T-helper 2 cell treated with Interferon-gamma antibody and Interleukin-4, amounts not matched to agents 100 ng/mL and 5 ng/mL, for 36 hours (primary cell): ENCODE results near the gene RLN3. TPM values are rescaled to one million over a fixed set of nuclear protein-coding genes. Genes with fewer than 3 reads are reported as not detected.

ENCODE experiments used
- intact Hi-C: fragments of 100-400 bp; cut with micrococcal nuclease; formaldehyde crosslinking; loops from one replicate; pipeline ENCODE4 v1.15.1; 2023
- total RNA-seq: library from RNA; stranded (reverse); gene quantifications from 2 replicates; pipeline ENCODE4 v1.2.3, GENCODE V29; 2022

RLN3 gene
- total RNA-seq, 1 donor from 2014 or later: not detected

- intact Hi-C loops: no loop called here
These were observed 24.0 kb downstream of the RLN3 start for GRCh38 chr19:14051980-14052379.

DNA sequence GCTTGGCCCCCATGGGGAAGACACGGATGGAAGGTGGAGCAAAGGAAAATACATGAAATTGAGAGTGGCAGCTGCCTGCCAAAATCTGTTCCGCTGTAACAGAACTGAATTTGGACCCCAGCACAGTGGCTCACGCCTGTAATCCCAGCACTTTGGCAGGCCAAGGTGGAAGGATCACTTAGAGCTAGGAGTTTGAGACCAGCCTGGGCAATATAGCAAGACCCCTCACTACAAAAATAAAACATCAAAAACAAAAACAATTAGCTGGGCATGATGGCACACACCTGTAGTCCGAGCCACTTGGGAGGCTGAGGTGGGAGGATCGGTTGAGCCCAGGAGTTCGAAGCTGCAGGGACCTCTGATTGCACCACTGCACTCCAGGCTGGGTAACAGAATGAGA lies 24.5 kb downstream of the RLN3 start:
- intact Hi-C loops: no loop called here

GRCh38 chr19:14053032-14053431 lies 25.1 kb downstream of the RLN3 start:
- intact Hi-C loops: no loop called here

DNA sequence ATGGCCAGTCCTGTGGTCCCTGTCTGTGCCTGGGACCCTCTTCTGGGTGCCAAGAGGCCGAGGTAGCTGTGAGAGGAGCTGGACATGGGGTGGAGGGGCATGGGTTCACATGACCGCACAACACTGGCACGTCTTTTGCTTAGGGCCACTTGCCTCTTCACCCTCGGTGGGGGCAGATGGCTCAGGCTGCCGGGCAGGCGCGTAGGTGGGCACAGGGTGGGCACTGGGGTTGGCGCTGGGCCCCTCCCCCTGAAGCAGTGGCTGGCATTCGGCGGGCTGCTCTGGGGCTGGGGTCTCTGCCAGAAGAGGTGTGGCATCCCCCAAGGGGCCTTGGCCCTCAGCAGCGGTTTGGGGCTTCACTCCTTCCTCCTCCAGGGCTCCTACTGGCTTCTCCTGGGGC lies 25.6 kb downstream of the RLN3 start:
- intact Hi-C loops: no loop called here

DNA sequence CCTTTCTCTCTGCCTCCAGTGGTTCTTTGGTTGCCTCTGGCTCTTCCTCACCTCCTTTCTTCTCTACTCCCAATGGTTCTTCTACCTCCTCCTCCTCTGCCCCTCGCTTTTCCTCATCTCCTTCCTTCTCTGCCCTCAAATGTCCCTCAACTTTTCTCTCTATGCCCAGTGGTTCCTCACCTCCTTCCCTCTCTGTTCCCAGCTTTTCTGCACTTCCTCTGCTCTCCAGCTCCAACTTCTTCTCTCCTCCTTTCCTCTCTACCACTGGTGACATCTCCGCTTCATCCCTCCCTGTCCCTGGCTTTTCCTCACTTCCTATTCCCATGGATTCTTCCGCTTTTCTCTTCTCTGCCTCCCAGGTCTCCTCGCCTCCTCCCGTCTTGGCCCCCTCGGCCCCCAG lies 26.2 kb downstream of the RLN3 start:
- intact Hi-C loops: no loop called here

GRCh38 chr19:14054721-14055120 lies 26.8 kb downstream of the RLN3 start:
- intact Hi-C loops: loop anchor here (5.0 kb wide), 1 partner anchor 172 kb away; no protein-coding TSS in a partner anchor

DNA sequence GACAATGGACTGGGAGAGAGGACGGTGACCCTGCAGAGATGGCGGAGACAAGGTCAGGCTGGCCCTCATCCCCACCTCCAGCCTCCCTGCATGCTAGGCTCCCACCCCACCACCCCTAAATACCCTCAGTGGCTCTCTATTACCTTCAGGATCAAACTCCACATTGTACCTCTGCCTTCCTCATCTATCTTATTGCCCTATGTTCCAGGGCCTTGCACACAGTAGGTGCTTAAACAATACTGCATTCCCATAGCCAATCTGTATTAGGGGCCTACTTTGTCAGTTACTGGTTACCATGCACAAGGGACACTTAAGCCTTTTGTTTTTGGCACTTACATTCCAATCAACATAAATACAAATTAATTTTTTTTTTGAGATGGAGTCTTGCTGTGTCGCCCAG lies 27.4 kb downstream of the RLN3 start:
- intact Hi-C loops: loop anchor here (5.0 kb wide), 1 partner anchor 173 kb away; no protein-coding TSS in a partner anchor

DNA sequence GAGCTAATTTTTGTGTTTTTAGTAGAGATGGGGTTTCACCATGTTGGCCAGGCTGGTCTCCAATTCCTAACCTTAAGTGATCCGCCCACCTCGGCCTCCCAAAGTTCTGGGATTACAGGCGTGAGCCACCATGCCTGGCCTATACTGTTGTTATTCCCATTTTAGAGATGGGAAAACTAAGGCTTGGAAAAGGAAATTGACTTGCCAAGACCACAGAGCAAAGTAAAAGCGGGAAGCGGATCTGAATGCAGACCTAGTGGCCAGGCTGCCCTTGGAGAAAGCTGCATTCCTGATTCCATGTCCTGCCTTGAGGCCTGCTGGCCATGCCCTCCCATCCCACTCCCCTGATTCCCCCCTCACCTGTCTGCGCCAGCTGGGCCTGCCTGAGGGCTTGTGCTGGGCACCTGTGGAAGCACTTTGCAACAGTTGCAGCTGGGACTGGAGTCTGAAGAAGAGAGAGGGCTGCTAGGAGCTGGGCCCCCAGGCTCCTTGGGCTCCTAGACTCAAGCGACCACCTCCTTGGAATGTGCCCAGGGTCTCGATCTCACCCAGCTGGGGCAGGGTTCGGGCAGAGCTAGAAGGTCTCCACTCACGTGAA lies 28.2 kb downstream of the RLN3 start:
- intact Hi-C loops: loop anchor here (5.0 kb wide), 1 partner anchor 174 kb away; no protein-coding TSS in a partner anchor

DNA sequence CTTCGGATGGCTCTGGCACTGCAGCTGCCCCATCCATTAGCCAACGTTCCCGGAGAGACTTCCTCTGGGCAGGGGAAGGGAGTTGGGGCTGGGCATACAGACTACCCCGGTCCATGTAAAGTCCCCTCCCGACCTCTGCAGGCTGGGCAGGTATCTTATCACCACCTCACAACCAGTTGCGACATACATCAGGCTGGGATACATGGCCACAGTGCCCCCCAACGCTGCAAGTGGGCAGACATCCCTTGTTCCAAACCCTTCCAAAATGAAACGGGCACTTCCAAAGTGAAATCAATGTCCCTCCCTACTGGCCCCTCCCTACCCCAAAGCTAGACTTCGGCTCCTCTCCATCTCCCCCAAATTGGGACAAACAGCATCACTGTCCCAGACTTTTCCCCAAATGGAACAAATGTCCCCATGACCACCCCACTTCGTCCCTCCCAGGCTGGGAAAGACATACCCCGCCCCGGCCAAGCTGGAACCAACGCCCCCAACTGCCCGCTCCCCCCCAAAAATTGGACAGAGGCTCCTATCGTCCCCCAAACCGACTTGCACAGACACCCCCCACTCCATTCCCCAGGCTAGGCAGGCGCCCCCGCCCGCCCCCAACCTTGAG lies 28.9 kb downstream of the RLN3 start:
- intact Hi-C loops: loop anchor here (5.0 kb wide), 1 partner anchor 175 kb away; no protein-coding TSS in a partner anchor

GRCh38 chr19:14058182-14059092 lies 30.5 kb downstream of the RLN3 start:
- intact Hi-C loops: loop anchor here (5.0 kb wide), 1 partner anchor 176 kb away; no protein-coding TSS in a partner anchor

- intact Hi-C loops: loop anchor here (5.0 kb wide), 1 partner anchor 177 kb away; no protein-coding TSS in a partner anchor
These were observed 31.1 kb downstream of the RLN3 start for GRCh38 chr19:14059093-14059480.

- intact Hi-C loops: loop anchor here (5.0 kb wide), 1 partner anchor 177 kb away; no protein-coding TSS in a partner anchor
These were observed 31.8 kb downstream of the RLN3 start for GRCh38 chr19:14059652-14060155.

- intact Hi-C loops: no loop called here
These were observed 33.3 kb downstream of the RLN3 start for GRCh38 chr19:14061081-14061749.

GRCh38 chr19:14061751-14062557 lies 34.0 kb downstream of the RLN3 start, which contains the start of gene PALM3:
PALM3 (minus strand) TSS chr19:14062076; CDS start chr19:14061980, 96 bp downstream.
- intact Hi-C loops: no loop called here

DNA sequence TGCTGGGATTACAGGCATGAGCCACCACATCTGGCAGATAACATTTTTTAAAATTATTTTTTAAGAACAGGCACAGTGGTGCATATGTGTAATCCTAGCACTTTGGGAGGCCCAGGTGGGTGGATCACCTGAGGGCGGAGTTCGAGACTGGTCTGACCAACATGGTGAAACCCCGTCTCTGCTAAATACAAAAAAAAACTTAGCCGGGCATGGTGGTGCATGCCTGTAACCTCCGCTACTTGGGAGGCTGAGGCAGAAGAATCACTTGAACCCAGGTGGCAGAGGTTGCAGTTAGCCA lies 34.6 kb downstream of the RLN3 start:
- intact Hi-C loops: no loop called here

DNA sequence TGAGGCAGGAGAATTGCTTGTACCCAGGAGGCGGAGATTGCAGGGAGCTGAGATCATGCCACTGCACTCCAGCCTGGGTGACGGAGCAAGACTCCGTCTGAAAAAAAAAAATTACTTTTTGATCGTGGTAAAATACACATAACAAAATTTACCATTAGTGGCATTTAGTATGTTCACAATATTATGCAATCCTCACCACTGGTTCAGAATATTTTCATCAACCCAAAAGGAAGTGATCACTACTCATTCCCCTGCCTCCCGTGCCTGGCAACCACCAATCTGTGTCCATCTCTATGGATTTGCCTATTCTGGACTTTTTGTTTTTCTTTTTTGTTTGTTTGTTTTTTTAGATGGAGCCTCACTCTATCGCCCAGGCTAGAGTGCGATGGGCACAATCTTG lies 35.2 kb downstream of the RLN3 start:
- intact Hi-C loops: no loop called here

- intact Hi-C loops: no loop called here
These were observed 38.2 kb downstream of the RLN3 start for GRCh38 chr19:14066134-14066533.

GRCh38 chr19:14070268-14071050 lies 42.5 kb downstream of the RLN3 start:
- intact Hi-C loops: loop anchor here (5.0 kb wide), 1 partner anchor 63 kb away; the partner anchor contains the start of gene RFX1

GRCh38 chr19:14072535-14073260 lies 44.8 kb downstream of the RLN3 start, which contains the start of gene MISP3:
MISP3 (plus strand) TSS chr19:14072786; CDS start chr19:14073310, 524 bp downstream.
- intact Hi-C loops: loop anchor here (1.0 to 5.0 kb wide), 4 partner anchors 64 to 446 kb away; partner anchors contain the start of genes ASF1B, DNAJB1 and RFX1
